ENCODE results near the gene ACAD9.
"Not testable (repeated sequence)": the region's sequence is repeated elsewhere in the genome, so short reads cannot be mapped to it uniquely, and the experiment has no call there.

ACAD9 gene

GRCh38 chr3:128879125-128879969, at the start of gene ACAD9:
TSS of gene ACAD9 (plus strand) at chr3:128879620. CDS start at chr3:128879692, 72 bp downstream.
- Mint-ChIP-seq H3K9me3 (no peaks in the 10 kb centered on the region), H3K4me3 (peak within 1 kb of the TSS; percentile 88 to 92 (median 88))
- TF ChIP-seq CTCF (IDR thresholded peaks at IDR 0.05; ENCODE audit: unreplicated experiment in 3 of 3): no peak

GRCh38 chr3:128829925-128830625, 49.3 kb upstream of the ACAD9 start:
- H3K4me3 Mint-ChIP-seq; H3K27me3 Mint-ChIP-seq (ENCODE audit: low read depth); H3K36me3 Mint-ChIP-seq (ENCODE audit: low read depth); H3K9me3 Mint-ChIP-seq; H3K4me1 Mint-ChIP-seq; H3K27ac Mint-ChIP-seq: not testable (repeated sequence)

More at GRCh38 chr3:128879125-128879969, at the start of gene ACAD9:
- Mint-ChIP-seq H3K4me1 (peaks cover 67% of the 10 kb centered on the region), H3K27ac (peak within 1 kb of the TSS; percentile 96 to 97 (median 97)), H3K36me3 (ENCODE audit: low read depth) (peaks cover 20% of the 10 kb centered on the region), H3K27me3 (ENCODE audit: low read depth) (no peaks in the 10 kb centered on the region)

GRCh38 chr3:128830762-128831161, 48.7 kb upstream of the ACAD9 start:
- not testable (repeated sequence) for H3K27me3 Mint-ChIP-seq (ENCODE audit: low read depth); H3K4me3 Mint-ChIP-seq; H3K27ac Mint-ChIP-seq; H3K4me1 Mint-ChIP-seq; H3K9me3 Mint-ChIP-seq; H3K36me3 Mint-ChIP-seq (ENCODE audit: low read depth)

GRCh38 chr3:128832979-128833378, 46.4 kb upstream of the ACAD9 start:
- not testable (repeated sequence) for H3K27me3 Mint-ChIP-seq (ENCODE audit: low read depth); H3K9me3 Mint-ChIP-seq

GRCh38 chr3:128835096-128835495, 44.3 kb upstream of the ACAD9 start:
- Mint-ChIP-seq H3K9me3 (no peaks in the 10 kb centered on the region), H3K4me1 (no peaks in the 10 kb centered on the region), H3K27ac (no peak overlapping the region), H3K4me3 (no peak overlapping the region), H3K36me3 (ENCODE audit: low read depth) (no peaks in the 10 kb centered on the region), H3K27me3 (ENCODE audit: low read depth) (no peaks in the 10 kb centered on the region)
- TF ChIP-seq CTCF (IDR thresholded peaks at IDR 0.05; ENCODE audit: unreplicated experiment in 3 of 3): no peak

More at GRCh38 chr3:128832979-128833378, 46.4 kb upstream of the ACAD9 start:
- H3K4me1 Mint-ChIP-seq; H3K27ac Mint-ChIP-seq; H3K4me3 Mint-ChIP-seq; H3K36me3 Mint-ChIP-seq (ENCODE audit: low read depth): not testable (repeated sequence)

- Mint-ChIP-seq H3K27ac (no peak overlapping the region), H3K36me3 (ENCODE audit: low read depth) (no peaks in the 10 kb centered on the region), H3K9me3 (no peaks in the 10 kb centered on the region), H3K4me1 (peaks cover 12% of the 10 kb centered on the region), H3K27me3 (ENCODE audit: low read depth) (no peaks in the 10 kb centered on the region), H3K4me3 (no peak overlapping the region)
- TF ChIP-seq CTCF (IDR thresholded peaks at IDR 0.05; ENCODE audit: unreplicated experiment in 3 of 3): no peak
Measured at GRCh38 chr3:128841926-128842920, 37.2 kb upstream of the ACAD9 start.

GRCh38 chr3:128844502-128844901, 34.9 kb upstream of the ACAD9 start:
- Mint-ChIP-seq H3K4me1 (peaks cover 12% of the 10 kb centered on the region), H3K36me3 (ENCODE audit: low read depth) (no peaks in the 10 kb centered on the region), H3K27ac (no peak overlapping the region), H3K9me3 (no peaks in the 10 kb centered on the region), H3K27me3 (ENCODE audit: low read depth) (no peaks in the 10 kb centered on the region), H3K4me3 (peak overlapping the region in 2 of 3 experiments; percentile 42 to 44)
- no peak for TF ChIP-seq CTCF (IDR thresholded peaks at IDR 0.05; ENCODE audit: unreplicated experiment in 3 of 3)

Measured in nephron (organoid).